Common myeloid progenitor, CD34-positive (primary cell): ENCODE results near the gene NDUFB6.

Experiments used
- CTCF ChIA-PET: fragments of 350-600 bp; sonication (Branson Sonifier 250); formaldehyde crosslinking; loops from one replicate; lab custom pipeline; 2021; ENCODE audit warnings: antibody characterized with exemption; lab: Charles Lee
- POLR2A ChIA-PET: fragments of 350-600 bp; sonication (Branson Sonifier 250); formaldehyde crosslinking; loops from one replicate; lab custom pipeline; 2021; ENCODE audit warnings: antibody characterized with exemption; lab: Charles Lee
- DNase-seq, 3 donors: peaks; one replicate each; pipeline versions ENCODE4 v3.0.0 to v3.0.0-alpha.2; 2013
- H3K27ac ChIP-seq, 2 experiments: 1 replicate in 1 of 2; 2 replicates in 1 of 2; pipeline ENCODE4 v1.7.0; 2013; ENCODE audit warnings: inconsistent platforms in 2 of 2, low read length in 2 of 2, mild to moderate bottlenecking in 2 of 2, low read depth in 1 of 2, moderate library complexity in 1 of 2; ENCODE audit not compliant: severe bottlenecking in 2 of 2, insufficient read depth in 1 of 2, poor library complexity in 1 of 2
- H3K27me3 ChIP-seq, 5 experiments: replicated peaks in 2 of 5; 1 replicate in 3 of 5; 2 replicates in 2 of 5; pipeline versions ENCODE4 v1.6.1 to v1.7.0; 2013; ENCODE audit warnings: low read length in 4 of 5, mild to moderate bottlenecking in 2 of 5, moderate library complexity in 2 of 5, inconsistent platforms in 1 of 5; ENCODE audit not compliant: insufficient read depth in 5 of 5, control insufficient read depth in 4 of 5
- H3K36me3 ChIP-seq, 4 experiments: 1 replicate in 2 of 4; 2 replicates in 2 of 4; pipeline versions ENCODE4 v1.6.1 to v1.7.0; 2013; ENCODE audit warnings: low read length in 3 of 4, control low read depth in 1 of 4, mild to moderate bottlenecking in 1 of 4; ENCODE audit not compliant: control insufficient read depth in 4 of 4, insufficient read depth in 4 of 4
- H3K4me1 ChIP-seq, 4 experiments: 1 replicate in 3 of 4; 2 replicates in 1 of 4; pipeline versions ENCODE4 v1.6.1 to v1.7.1; 2013; ENCODE audit warnings: low read length in 3 of 4, mild to moderate bottlenecking in 3 of 4, control low read depth in 1 of 4, inconsistent platforms in 1 of 4, moderate library complexity in 1 of 4; ENCODE audit not compliant: control insufficient read depth in 4 of 4, insufficient read depth in 4 of 4; ENCODE audit errors: control extremely low read depth in 1 of 4
- H3K4me3 ChIP-seq, 7 experiments: 1 replicate in 4 of 7; 2 replicates in 3 of 7; pipeline versions ENCODE4 v1.5.1 to v1.7.0; 2013; ENCODE audit warnings: mild to moderate bottlenecking in 7 of 7, low read length in 6 of 7, moderate library complexity in 6 of 7, inconsistent platforms in 2 of 7, low read depth in 2 of 7, control low read depth in 1 of 7; ENCODE audit not compliant: insufficient read depth in 4 of 7, control insufficient read depth in 1 of 7; ENCODE audit errors: extremely low read depth in 1 of 7
- H3K9me3 ChIP-seq, 5 experiments: 1 replicate in 4 of 5; 2 replicates in 1 of 5; pipeline versions ENCODE4 v1.6.1 to v1.7.1; 2013; ENCODE audit warnings: low read length in 4 of 5, mild to moderate bottlenecking in 2 of 5, inconsistent platforms in 1 of 5, low read depth in 1 of 5, moderate library complexity in 1 of 5; ENCODE audit not compliant: control insufficient read depth in 4 of 5, insufficient read depth in 2 of 5; ENCODE audit errors: control extremely low read depth in 1 of 5
- WGBS: methylation state at CpG from one replicate; pipeline ENCODE4 v1.1.5; 2013; ENCODE audit not compliant: insufficient coverage; 5-methylcytosine and 5-hydroxymethylcytosine counted together

The NDUFB6 gene

DNA sequence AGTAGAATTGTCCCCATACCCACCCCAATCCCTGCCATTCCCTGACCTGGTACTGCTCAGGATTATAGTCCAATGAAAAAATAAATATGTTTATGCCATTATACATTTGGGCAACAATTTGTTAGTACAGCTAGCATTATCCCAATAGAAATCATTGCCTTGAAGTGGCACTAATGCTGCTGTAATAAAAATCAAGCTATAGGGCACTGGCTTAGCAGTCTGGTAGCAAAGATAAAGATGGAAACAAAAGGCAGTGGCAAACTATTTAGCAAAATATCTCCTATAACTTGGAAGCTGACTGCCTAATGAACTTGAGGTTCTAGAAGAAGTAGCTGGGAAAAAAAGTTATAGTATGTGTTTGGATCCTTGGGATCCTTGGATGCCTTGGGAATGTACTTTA is 18.4 kb downstream of the NDUFB6 start:
- H3K4me3 ChIP-seq = peak overlapping the region in 3 of 7 experiments; percentile 1 to 39 (median 8)
- H3K27ac ChIP-seq = peak overlapping the region; percentile 93 to 98
- DNase-seq = no peak
- no peaks in the 10 kb centered on the region for H3K9me3 ChIP-seq
- no peaks in the 10 kb centered on the region for H3K27me3 ChIP-seq
- peaks cover 0 to 6% (median 0%) of the 10 kb centered on the region in 4 experiments for H3K36me3 ChIP-seq
- CTCF ChIA-PET = interaction anchor here (0.7 to 9.2 kb wide), 6 partner anchors 10 to 176 kb away, joined by 3 to 73 read pairs (median 5); partner anchors contain the start of genes NDUFB6 and RIGI
- peaks cover 36 to 77% (median 48%) of the 10 kb centered on the region in 4 experiments for H3K4me1 ChIP-seq
- POLR2A ChIA-PET = interaction anchor here (0.6 to 0.9 kb wide), 2 partner anchors 9 to 17 kb away, joined by 3 to 4 read pairs; no protein-coding TSS in a partner anchor

DNA sequence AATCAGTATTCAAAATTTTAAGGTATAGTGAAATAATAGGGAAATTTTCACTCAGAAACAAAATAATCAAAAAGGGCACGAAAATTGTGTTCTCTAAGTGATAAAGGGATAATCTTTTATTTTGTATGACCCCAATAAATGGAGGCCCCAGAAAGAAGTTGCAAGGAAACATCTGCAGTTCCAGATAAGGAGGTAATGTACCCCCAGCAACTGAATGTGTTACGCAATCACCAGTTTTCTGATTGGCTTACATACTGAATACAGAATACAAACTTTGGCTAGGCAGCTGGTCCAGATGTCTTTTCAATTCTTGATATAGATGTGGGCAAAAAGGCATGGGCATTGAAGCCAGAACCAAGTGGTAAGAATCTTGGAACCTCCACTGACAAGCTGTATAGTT is 18.9 kb downstream of the NDUFB6 start:
- POLR2A ChIA-PET = interaction anchor here (0.9 kb wide), 1 partner anchor 18 kb away, joined by 4 read pairs; no protein-coding TSS in a partner anchor
- 17% methylated on average over 1 of the region's 2 CpGs for WGBS
- Histone ChIP-seq H3K4me1 (peaks cover 35 to 76% (median 45%) of the 10 kb centered on the region in 4 experiments), H3K4me3 (peak overlapping the region in 3 of 7 experiments; percentile 1 to 89 (median 8)), H3K36me3 (peaks cover 0 to 9% (median 0%) of the 10 kb centered on the region in 4 experiments), H3K27ac (peak overlapping the region; percentile 93 to 98), H3K27me3 (no peaks in the 10 kb centered on the region), H3K9me3 (no peaks in the 10 kb centered on the region)
- DNase-seq = peak; percentile 92 to 99 (median 98)
- CTCF ChIA-PET = interaction anchor here (0.7 to 9.2 kb wide), 5 partner anchors 9 to 175 kb away, joined by 3 to 73 read pairs (median 6); partner anchors contain the start of genes NDUFB6 and RIGI

DNA sequence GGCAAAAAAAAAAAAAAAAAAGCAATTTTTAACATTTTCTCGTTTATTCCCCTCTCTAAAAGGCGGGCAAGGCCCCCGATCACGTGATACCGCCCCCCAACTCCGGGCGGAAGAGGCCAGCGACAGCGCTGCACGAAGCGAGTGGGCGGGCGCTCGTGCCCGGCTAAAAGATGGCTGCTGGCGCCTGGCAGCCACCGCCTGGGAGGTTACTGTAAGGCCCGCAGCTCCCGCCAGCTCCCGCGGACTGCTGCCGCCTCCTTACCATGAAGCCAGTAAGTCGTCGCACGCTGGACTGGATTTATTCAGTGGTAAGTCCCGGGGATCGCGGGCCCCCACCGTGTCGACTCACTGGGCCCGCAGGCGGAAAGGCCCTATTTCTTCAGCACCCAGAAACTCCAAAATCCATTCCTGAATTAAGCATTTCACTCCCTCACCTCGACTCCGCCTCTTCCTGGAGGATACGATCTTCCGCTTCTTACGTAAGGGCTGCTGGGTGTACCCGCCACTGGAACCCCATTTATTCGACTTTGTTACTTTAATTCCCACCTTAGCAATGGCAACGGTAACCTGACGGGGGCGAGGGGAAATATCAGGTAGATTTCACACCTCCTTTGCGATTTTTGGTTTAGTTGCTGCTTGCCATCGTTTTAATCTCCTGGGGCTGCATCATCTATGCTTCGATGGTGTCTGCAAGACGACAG is 20.6 kb downstream of the NDUFB6 start, which contains the start of the genes SMIM27 and TOPORS:
Gene SMIM27, plus strand, starts transcription at position 156 of the 701 bp plus-strand sequence. Its CDS starts 108 bp downstream, at position 264.
Gene TOPORS, minus strand, starts transcription at position 415 of the 701 bp plus-strand sequence. Its CDS starts 150 bp downstream, at position 265.
- WGBS = under 1% methylated on average over 30 of the region's 46 CpGs
- H3K9me3 ChIP-seq = no peaks in the 10 kb centered on the region
- DNase-seq = peak; percentile 90 to 95 (median 93)
- peak within 1 kb of the TSS; percentile 89 to 98 (median 91) for H3K4me3 ChIP-seq
- POLR2A ChIA-PET = interaction anchor here (2.5 to 3.0 kb wide), 2 partner anchors 20 to 26 kb away, joined by 7 to 12 read pairs; partner anchors contain the start of genes NDUFB6 and RIGI
- CTCF ChIA-PET = interaction anchor here (0.9 to 9.2 kb wide), 5 partner anchors 10 to 26 kb away, joined by 3 to 73 read pairs (median 6); partner anchors contain the start of genes NDUFB6 and RIGI
- peak within 1 kb of the TSS; percentile 93 to 98 for H3K27ac ChIP-seq
- H3K36me3 ChIP-seq = peaks cover 0 to 9% (median 5%) of the 10 kb centered on the region in 4 experiments
- H3K4me1 ChIP-seq = peaks cover 31 to 66% (median 40%) of the 10 kb centered on the region in 4 experiments
- no peaks in the 10 kb centered on the region for H3K27me3 ChIP-seq

DNA sequence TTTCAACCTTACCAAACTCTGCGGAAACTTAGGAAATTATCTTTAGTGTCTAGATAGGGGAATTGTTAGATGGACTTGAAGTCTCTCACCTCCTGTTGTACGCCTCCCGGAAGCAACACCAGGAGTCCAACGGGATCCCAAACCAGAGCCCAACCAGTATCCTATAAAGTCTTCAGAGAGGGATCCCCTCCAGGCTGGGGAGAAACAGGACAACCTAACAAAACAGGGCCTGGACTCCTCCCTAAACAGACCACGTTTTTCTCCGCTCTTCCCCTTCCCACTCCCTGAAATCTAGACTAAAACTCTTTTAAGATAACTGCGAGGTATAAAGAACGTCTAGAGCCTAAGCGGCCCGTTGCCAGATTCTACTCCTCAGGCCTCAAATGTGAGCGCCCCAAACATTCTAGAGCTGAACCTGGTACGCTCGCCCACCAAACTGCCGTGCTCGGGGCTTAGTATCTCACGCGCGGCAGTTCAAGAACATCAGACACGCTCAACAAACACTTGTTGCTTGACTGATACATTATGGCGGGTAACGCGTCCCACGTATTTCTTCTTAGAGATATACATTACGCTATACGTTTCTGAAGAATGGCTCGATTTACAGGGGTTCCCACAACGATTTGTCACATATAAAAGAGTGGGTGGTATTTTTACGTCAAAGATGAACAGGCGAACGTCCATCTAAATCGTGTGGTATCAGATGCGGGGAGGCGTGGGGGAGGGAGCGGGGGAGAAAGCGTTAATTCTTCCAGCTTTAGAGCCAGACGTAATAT is 21.5 kb downstream of the NDUFB6 start:
- no peaks in the 10 kb centered on the region for H3K9me3 ChIP-seq
- DNase-seq = peak in 2 of 3 donors; percentile 55 to 64
- peak overlapping the region; percentile 89 to 98 (median 91) for H3K4me3 ChIP-seq
- peak overlapping the region; percentile 93 to 98 for H3K27ac ChIP-seq
- peaks cover 31 to 61% (median 39%) of the 10 kb centered on the region in 4 experiments for H3K4me1 ChIP-seq
- ChIA-PET CTCF (interaction anchor here (1.0 to 9.2 kb wide), 10 partner anchors 13 to 169 kb away, joined by 3 to 73 read pairs (median 7); partner anchors contain the start of genes NDUFB6 and RIGI), POLR2A (interaction anchor here (0.9 to 3.0 kb wide), 3 partner anchors 21 to 474 kb away, joined by 4 to 12 read pairs (median 7); partner anchors contain the start of genes DNAJA1, NDUFB6 and RIGI)
- H3K27me3 ChIP-seq = no peaks in the 10 kb centered on the region
- H3K36me3 ChIP-seq = peaks cover 2 to 13% (median 7%) of the 10 kb centered on the region in 4 experiments
- WGBS = 0% methylated on average over 27 of the region's 36 CpGs

DNA sequence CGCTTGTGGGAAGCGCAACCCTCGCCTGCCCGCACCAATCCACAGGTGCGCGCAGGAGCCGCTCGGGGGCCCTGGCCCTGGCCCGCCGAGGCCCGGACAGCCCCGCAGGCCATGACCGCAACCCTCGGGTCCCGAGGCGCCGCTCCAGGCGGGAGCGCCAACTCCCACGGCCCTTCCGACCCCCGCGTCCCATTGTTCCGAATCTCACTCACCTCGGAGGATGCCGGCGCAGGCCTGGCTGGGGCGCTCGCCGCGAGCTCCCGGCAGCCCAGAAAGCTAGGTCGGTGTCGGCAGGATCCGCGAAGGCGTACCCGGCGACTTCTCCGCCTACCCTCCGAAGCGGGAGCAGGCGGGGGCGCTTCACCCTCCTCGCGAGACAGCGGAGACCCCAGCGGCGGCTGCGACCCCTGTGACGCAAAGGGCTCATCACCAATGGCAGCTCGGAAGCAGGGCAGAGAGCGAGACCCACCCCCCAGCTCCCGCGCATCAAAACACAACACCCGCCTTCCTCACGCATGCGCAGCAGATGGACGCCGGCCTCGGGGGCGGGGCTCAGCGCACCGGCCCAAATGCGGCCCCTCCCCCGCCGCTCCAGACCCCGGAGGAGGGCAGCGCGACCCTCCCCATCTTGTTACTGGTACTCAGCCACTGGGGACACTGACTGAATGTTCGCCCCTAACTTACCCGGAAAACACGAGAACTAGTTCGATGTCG is 22.2 kb downstream of the NDUFB6 start:
- ChIA-PET CTCF (interaction anchor here (1.0 to 9.2 kb wide), 11 partner anchors 9 to 169 kb away, joined by 3 to 73 read pairs (median 7); partner anchors contain the start of genes NDUFB6 and RIGI), POLR2A (interaction anchor here (0.9 to 3.0 kb wide), 3 partner anchors 22 to 474 kb away, joined by 4 to 12 read pairs (median 7); partner anchors contain the start of genes DNAJA1, NDUFB6 and RIGI)
- no peaks in the 10 kb centered on the region for H3K9me3 ChIP-seq
- peaks cover 2 to 13% (median 7%) of the 10 kb centered on the region in 4 experiments for H3K36me3 ChIP-seq
- peak; percentile 97 to 99 (median 99) for DNase-seq
- under 1% methylated on average over 73 of the region's 75 CpGs for WGBS
- H3K4me1 ChIP-seq = peaks cover 31 to 54% (median 35%) of the 10 kb centered on the region in 4 experiments
- peak overlapping the region; percentile 89 to 98 (median 91) for H3K4me3 ChIP-seq
- H3K27me3 ChIP-seq = no peaks in the 10 kb centered on the region
- H3K27ac ChIP-seq = peak overlapping the region; percentile 93 to 98
